Measurements from ENCODE around the gene TBL1XR1.

GRCh38 chr3:177181418-177181817, 15.9 kb downstream of the TBL1XR1 start:
- TF ChIP-seq EZH2 (IDR thresholded peaks at IDR 0.05) (no peak), EZH2phosphoT487 (IDR thresholded peaks at IDR 0.05) (no peak), CTCF (IDR thresholded peaks at IDR 0.05) (no peak)

Measured in neural progenitor cell (in vitro differentiated cells).